Mesendoderm (in vitro differentiated cells): Measurements from ENCODE around the gene MFF.

Source experiments
- DNase-seq: peaks from one replicate; pipeline ENCODE4 v3.0.0; 2013
- H2AK5ac ChIP-seq: 2 replicates; pipeline ENCODE4 v1.6.1; 2013; ENCODE audit warnings: low read length, inconsistent platforms
- H2BK120ac ChIP-seq: 2 replicates; pipeline ENCODE4 v1.6.1; 2013; ENCODE audit warnings: low read depth, mild to moderate bottlenecking, low read length, moderate library complexity, mixed read lengths
- H2BK15ac ChIP-seq: replicated peaks from 2 replicates; pipeline ENCODE4 v1.6.1; 2013; ENCODE audit warnings: low read depth, mild to moderate bottlenecking, moderate library complexity
- H2BK5ac ChIP-seq: 2 replicates; pipeline ENCODE4 v1.6.1; 2013; ENCODE audit warnings: low read length, inconsistent platforms
- H3K18ac ChIP-seq: 2 replicates; pipeline ENCODE4 v1.6.1; 2013; ENCODE audit warnings: mild to moderate bottlenecking, low read length, mixed read lengths
- H3K23ac ChIP-seq: one replicate; pipeline ENCODE4 v1.6.1; 2013; ENCODE audit warnings: low read length
- H3K27ac ChIP-seq: 2 replicates; pipeline ENCODE4 v1.5.1; 2013; ENCODE audit warnings: low read depth, mild to moderate bottlenecking, inconsistent platforms, low read length, moderate library complexity
- H3K27me3 ChIP-seq: 2 replicates; pipeline ENCODE4 v1.6.1; 2013; ENCODE audit warnings: low read length, control low read depth, mild to moderate bottlenecking, inconsistent platforms; ENCODE audit not compliant: insufficient read depth, poor library complexity
- H3K36me3 ChIP-seq: 2 replicates; pipeline ENCODE4 v1.6.1; 2013; ENCODE audit warnings: low read length, inconsistent platforms; ENCODE audit not compliant: control insufficient read depth, insufficient read depth
- H3K4ac ChIP-seq: one replicate; pipeline ENCODE4 v1.6.1; 2013; ENCODE audit warnings: low read depth, mild to moderate bottlenecking, low read length, moderate library complexity
- H3K4me1 ChIP-seq: 2 replicates; pipeline ENCODE4 v1.6.1; 2013; ENCODE audit warnings: low read depth, low read length, inconsistent platforms; ENCODE audit not compliant: control insufficient read depth
- H3K4me2 ChIP-seq: 2 replicates; pipeline ENCODE4 v1.6.1; 2013; ENCODE audit warnings: low read length
- H3K4me3 ChIP-seq: 2 replicates; pipeline ENCODE4 v1.5.1; 2013; ENCODE audit warnings: mild to moderate bottlenecking, low read length
- H3K56ac ChIP-seq: one replicate; pipeline ENCODE4 v1.6.1; 2013; ENCODE audit warnings: low read length
- H3K79me1 ChIP-seq: 2 replicates; pipeline ENCODE4 v1.6.1; 2013; ENCODE audit warnings: low read length, inconsistent platforms
- H3K79me2 ChIP-seq: 2 replicates; pipeline ENCODE4 v1.6.1; 2013; ENCODE audit warnings: mild to moderate bottlenecking, low read length; ENCODE audit not compliant: control insufficient read depth, insufficient read depth
- H3K9ac ChIP-seq: 2 replicates; pipeline ENCODE4 v1.6.1; 2013; ENCODE audit warnings: low read length, inconsistent platforms
- H4K5ac ChIP-seq: one replicate; pipeline ENCODE4 v1.6.1; 2013; ENCODE audit warnings: low read length
- H4K8ac ChIP-seq: one replicate; pipeline ENCODE4 v1.6.1; 2013; ENCODE audit warnings: low read depth, mild to moderate bottlenecking, control low read depth, low read length, moderate library complexity
- WGBS: extraction: QIAGEN DNeasy Blood & Tissue Kit; methylation state at CpG from one replicate; pipeline ENCODE4 v1.1.7; 2013; ENCODE audit warnings: low lambda C conversion rate, missing lambda C conversion rate; ENCODE audit not compliant: insufficient coverage; ENCODE audit errors: extremely low coverage; 5-methylcytosine and 5-hydroxymethylcytosine counted together

MFF gene

GRCh38 chr2:227389231-227389630 is 64.2 kb downstream of the MFF start:
- Histone ChIP-seq H2AK5ac (no peak overlapping the region), H3K4me1 (no peaks in the 10 kb centered on the region), H4K8ac (no peak overlapping the region), H3K27me3 (no peaks in the 10 kb centered on the region), H3K18ac (no peak overlapping the region), H3K56ac (no peak overlapping the region), H3K4me2 (no peak overlapping the region), H3K23ac (no peak overlapping the region), H2BK120ac (no peak overlapping the region), H3K36me3 (no peaks in the 10 kb centered on the region), H3K79me1 (no peaks in the 10 kb centered on the region), H3K79me2 (no peaks in the 10 kb centered on the region), H3K4me3 (no peak overlapping the region), H2BK5ac (no peak overlapping the region), H3K27ac (no peak overlapping the region), H3K9ac (no peak overlapping the region), H2BK15ac (no peak overlapping the region), H3K4ac (no peak overlapping the region), H4K5ac (no peak overlapping the region)
- no peak for DNase-seq
- WGBS, result no CpG with 5 or more reads among the region's 3 CpGs

DNA sequence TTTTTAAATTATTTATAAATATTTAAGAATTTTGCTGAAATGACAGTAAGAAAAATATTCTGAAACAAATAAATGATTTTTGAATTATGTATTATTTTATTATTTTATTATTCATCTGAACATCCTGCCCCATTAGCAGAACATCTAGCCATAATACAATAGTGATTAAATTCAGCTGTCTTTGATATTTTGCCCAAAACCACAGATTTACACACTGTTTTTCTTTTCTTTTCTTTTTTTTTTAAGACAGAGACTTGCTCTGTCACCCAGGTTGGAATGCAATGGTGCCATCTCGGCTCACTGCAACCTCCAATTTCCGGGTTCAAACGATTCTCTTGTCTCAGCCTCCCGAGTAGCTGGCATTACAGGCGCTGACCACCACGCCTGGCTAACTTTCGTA is 64.6 kb downstream of the MFF start:
- Histone ChIP-seq H3K36me3 (no peaks in the 10 kb centered on the region), H4K8ac (no peak overlapping the region), H3K4me1 (no peaks in the 10 kb centered on the region), H3K4me3 (no peak overlapping the region), H3K9ac (no peak overlapping the region), H3K27ac (no peak overlapping the region), H2AK5ac (no peak overlapping the region), H3K23ac (no peak overlapping the region), H3K18ac (no peak overlapping the region), H2BK15ac (no peak overlapping the region), H4K5ac (no peak overlapping the region), H3K4ac (no peak overlapping the region), H2BK5ac (no peak overlapping the region), H3K56ac (no peak overlapping the region), H3K27me3 (no peaks in the 10 kb centered on the region), H2BK120ac (no peak overlapping the region), H3K79me2 (no peaks in the 10 kb centered on the region), H3K79me1 (no peaks in the 10 kb centered on the region), H3K4me2 (no peak overlapping the region)
- no peak for DNase-seq
- no CpG with 5 or more reads among the region's 7 CpGs for WGBS

DNA sequence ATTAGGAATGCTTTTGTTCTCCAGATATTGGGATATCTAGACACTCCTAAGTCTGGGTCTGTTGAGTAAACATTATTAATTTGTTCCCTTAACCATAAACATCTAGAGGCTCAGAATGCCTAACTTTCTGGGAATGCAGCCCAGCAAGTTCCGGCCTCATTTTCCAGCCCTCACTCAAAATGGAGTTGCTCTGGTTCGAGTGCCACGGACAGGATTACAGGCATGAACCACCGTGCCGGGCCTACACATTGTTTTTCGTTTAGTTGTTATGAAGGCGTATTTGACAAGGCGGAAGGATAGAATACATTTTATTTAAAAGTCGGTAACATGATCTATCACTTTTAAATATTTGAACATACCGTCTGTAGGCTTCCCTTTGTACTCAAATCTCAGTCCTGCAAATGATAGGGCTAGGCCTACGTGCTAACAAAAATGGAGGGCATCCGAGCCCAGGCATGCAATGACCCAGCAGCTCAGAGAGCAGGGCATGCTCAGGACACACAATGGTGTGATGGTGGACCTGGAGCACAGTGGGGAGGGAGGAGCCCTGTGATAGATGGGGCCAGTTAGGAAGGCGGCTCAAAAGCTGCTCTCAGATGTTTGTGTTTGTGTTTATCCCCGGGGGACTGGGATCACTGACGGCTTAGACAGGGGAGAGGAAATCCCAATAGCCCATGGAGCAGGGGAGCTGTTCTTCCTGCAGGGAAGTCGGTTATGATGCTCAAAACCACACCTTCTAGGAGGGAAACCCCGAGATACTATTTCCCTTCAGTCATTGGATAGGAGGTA is 65.6 kb downstream of the MFF start:
- Histone ChIP-seq H3K4me2 (no peak overlapping the region), H2BK120ac (no peak overlapping the region), H2BK15ac (no peak overlapping the region), H2AK5ac (no peak overlapping the region), H3K23ac (no peak overlapping the region), H3K4me1 (no peaks in the 10 kb centered on the region), H4K5ac (no peak overlapping the region), H3K27ac (no peak overlapping the region), H3K79me1 (no peaks in the 10 kb centered on the region), H3K4me3 (no peak overlapping the region), H2BK5ac (no peak overlapping the region), H3K4ac (no peak overlapping the region), H3K18ac (no peak overlapping the region), H3K36me3 (no peaks in the 10 kb centered on the region), H4K8ac (no peak overlapping the region), H3K9ac (no peak overlapping the region), H3K27me3 (no peaks in the 10 kb centered on the region), H3K79me2 (no peaks in the 10 kb centered on the region), H3K56ac (no peak overlapping the region)
- 94% methylated on average over 4 of the region's 17 CpGs for WGBS
- no peak for DNase-seq

DNA sequence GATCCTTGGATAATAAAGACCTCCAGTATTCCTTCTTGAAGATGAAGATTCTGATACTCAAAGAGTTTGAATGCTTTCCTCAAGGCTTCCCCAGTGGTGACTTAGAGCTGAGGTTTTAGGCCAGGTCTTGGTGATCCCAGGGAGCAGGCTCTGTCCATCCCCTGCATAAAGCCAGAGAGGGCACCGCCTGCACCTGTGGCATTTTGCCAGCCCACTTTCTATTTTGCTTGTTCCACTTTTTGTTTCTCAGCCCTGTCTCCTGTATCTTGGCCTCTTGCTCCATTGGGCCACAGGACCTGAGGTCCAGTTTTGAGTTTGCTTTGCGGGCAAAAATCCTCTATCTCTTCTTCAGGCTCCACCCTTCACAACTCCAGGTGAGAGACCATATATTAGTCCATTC is 69.3 kb downstream of the MFF start:
- Histone ChIP-seq H3K36me3 (no peaks in the 10 kb centered on the region), H3K23ac (no peak overlapping the region), H2AK5ac (no peak overlapping the region), H3K79me1 (no peaks in the 10 kb centered on the region), H3K4ac (no peak overlapping the region), H3K27me3 (no peaks in the 10 kb centered on the region), H3K9ac (no peak overlapping the region), H2BK15ac (no peak overlapping the region), H2BK5ac (no peak overlapping the region), H3K18ac (no peak overlapping the region), H2BK120ac (no peak overlapping the region), H3K79me2 (no peaks in the 10 kb centered on the region), H3K4me3 (no peak overlapping the region), H3K4me1 (no peaks in the 10 kb centered on the region), H3K56ac (no peak overlapping the region), H4K8ac (no peak overlapping the region), H3K27ac (no peak overlapping the region), H3K4me2 (no peak overlapping the region), H4K5ac (no peak overlapping the region)
- WGBS, result no CpG with 5 or more reads among the region's 2 CpGs
- DNase-seq, result no peak

GRCh38 chr2:227395556-227395955 is 70.5 kb downstream of the MFF start:
- Histone ChIP-seq H3K36me3 (no peaks in the 10 kb centered on the region), H4K8ac (no peak overlapping the region), H3K18ac (no peak overlapping the region), H3K27ac (no peak overlapping the region), H3K4me2 (no peak overlapping the region), H3K4me3 (no peak overlapping the region), H2BK120ac (no peak overlapping the region), H3K9ac (no peak overlapping the region), H2AK5ac (no peak overlapping the region), H3K79me1 (no peaks in the 10 kb centered on the region), H3K4ac (no peak overlapping the region), H3K27me3 (no peaks in the 10 kb centered on the region), H3K23ac (no peak overlapping the region), H3K56ac (no peak overlapping the region), H3K4me1 (no peaks in the 10 kb centered on the region), H3K79me2 (no peaks in the 10 kb centered on the region), H4K5ac (no peak overlapping the region), H2BK15ac (no peak overlapping the region), H2BK5ac (no peak overlapping the region)
- no CpG with 5 or more reads among the region's 1 CpG for WGBS
- no peak for DNase-seq

DNA sequence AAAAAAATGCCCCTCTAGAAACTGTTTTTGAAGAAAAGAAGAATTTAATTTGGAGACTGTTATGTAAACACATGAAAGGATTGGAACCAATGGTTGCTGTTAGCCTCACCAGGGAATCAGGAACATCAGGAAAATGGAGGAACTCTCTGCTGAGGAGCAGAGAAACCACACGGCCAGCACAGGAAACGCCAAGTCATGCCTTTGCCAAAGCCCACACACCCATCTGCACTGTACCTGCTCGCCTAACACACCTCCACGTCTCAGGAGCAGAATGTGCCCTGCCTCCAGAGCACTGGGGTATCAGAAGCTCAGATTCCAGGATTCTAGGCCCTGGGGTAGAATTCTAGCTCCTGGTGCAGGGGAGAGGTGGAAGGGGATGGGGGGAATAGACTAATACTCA is 72.5 kb downstream of the MFF start:
- no CpG with 5 or more reads among the region's 4 CpGs for WGBS

More for the DNA sequence above, 72.5 kb downstream of the MFF start:
- Histone ChIP-seq H3K56ac (peak overlapping the region; percentile 42), H2BK5ac (no peak overlapping the region), H4K8ac (no peak overlapping the region), H3K79me1 (no peaks in the 10 kb centered on the region), H3K23ac (no peak overlapping the region), H3K4me3 (no peak overlapping the region), H3K79me2 (no peaks in the 10 kb centered on the region), H3K9ac (no peak overlapping the region), H3K18ac (no peak overlapping the region), H3K27me3 (no peaks in the 10 kb centered on the region), H3K36me3 (no peaks in the 10 kb centered on the region), H4K5ac (no peak overlapping the region), H3K27ac (no peak overlapping the region), H3K4me2 (no peak overlapping the region), H3K4me1 (no peaks in the 10 kb centered on the region), H2BK15ac (no peak overlapping the region), H2BK120ac (no peak overlapping the region), H3K4ac (no peak overlapping the region), H2AK5ac (no peak overlapping the region)
- no peak for DNase-seq
